HG03354 (cell line): Measurements from ENCODE around the gene SF3A1.
A peak's percentile ranks its signal among the peaks of the same experiment; 100 is the strongest.
"Not testable (repeated sequence)": the region's sequence is repeated elsewhere in the genome, so short reads cannot be mapped to it uniquely, and the experiment has no call there.

ENCODE experiments used
- ATAC-seq: cut with Tn5 transposase; IDR thresholded peaks from one replicate; pipeline ENCODE4 v1.9.1; 2021; ENCODE audit warnings: mild to moderate bottlenecking; ENCODE audit not compliant: unreplicated experiment, poor library complexity, severe bottlenecking

Gene SF3A1

GRCh38 chr22:30356449-30357235 lies at the start of gene SF3A1, which contains the start of gene CCDC157:
SF3A1 (minus strand) TSS chr22:30356894; CDS start chr22:30356792, 102 bp downstream.
CCDC157 (plus strand) TSS chr22:30357007; CDS start chr22:30366001, 8,994 bp downstream.
- peak; percentile 87 for ATAC-seq

- no peak for ATAC-seq
These were observed 49.7 kb upstream of the SF3A1 start for GRCh38 chr22:30406400-30406799.

- no peak for ATAC-seq
These were observed 49.0 kb upstream of the SF3A1 start for GRCh38 chr22:30405731-30406130.

- ATAC-seq: no peak
These were observed 47.6 kb upstream of the SF3A1 start for GRCh38 chr22:30404307-30404706.

GRCh38 chr22:30402766-30403104 lies 46.0 kb upstream of the SF3A1 start:
- ATAC-seq: not testable (repeated sequence)

- ATAC-seq: no peak
These were observed 45.5 kb upstream of the SF3A1 start for GRCh38 chr22:30402028-30402765.

- not testable (repeated sequence) for ATAC-seq
These were observed 44.3 kb upstream of the SF3A1 start for GRCh38 chr22:30401024-30401423.

- ATAC-seq: no peak
These were observed 43.5 kb upstream of the SF3A1 start for GRCh38 chr22:30400159-30400558.

GRCh38 chr22:30399718-30400117 lies 43.0 kb upstream of the SF3A1 start:
- no peak for ATAC-seq

GRCh38 chr22:30398685-30399680 lies 42.3 kb upstream of the SF3A1 start:
- no peak for ATAC-seq

- no peak for ATAC-seq
These were observed 41.3 kb upstream of the SF3A1 start for GRCh38 chr22:30397656-30398635.

GRCh38 chr22:30396871-30397655 lies 40.4 kb upstream of the SF3A1 start, which contains the start of gene SEC14L2:
SEC14L2 (plus strand) TSS chr22:30397018; CDS start chr22:30397117, 99 bp downstream.
- no peak for ATAC-seq

GRCh38 chr22:30393885-30394284 lies 37.2 kb upstream of the SF3A1 start:
- ATAC-seq: no peak

GRCh38 chr22:30393322-30393680 lies 36.6 kb upstream of the SF3A1 start:
- no peak for ATAC-seq

GRCh38 chr22:30392661-30393321 lies 36.1 kb upstream of the SF3A1 start:
- ATAC-seq: no peak

GRCh38 chr22:30390974-30391691 lies 34.4 kb upstream of the SF3A1 start:
- no peak for ATAC-seq
